HCT116 (cell line): Measurements from ENCODE around the gene PARVG. TPM values are rescaled to one million over a fixed set of nuclear protein-coding genes. Genes with fewer than 3 reads are reported as not detected.

Experiments
- ATAC-seq: fragments of 200-7000 bp; cut with Tn5 transposase; 2 replicates; pipeline ENCODE4 v1.9.1; 2020; ENCODE audit warnings: mild to moderate bottlenecking, moderate library complexity
- BruUV-seq: library from RNA; stranded (reverse); fragments of 400-500 nt; replicated peaks from 2 replicates; lab custom pipeline; 2021; lab: Mats Ljungman, UMichigan
- CTCF ChIA-PET: fragments of 300-600 bp; sonication (Branson Sonifier 250); formaldehyde crosslinking; loops from one replicate; lab custom pipeline; 2021; ENCODE audit warnings: antibody characterized with exemption; lab: Charles Lee
- POLR2A ChIA-PET: fragments of 300-600, 350-600 bp; sonication (Branson Sonifier 250); formaldehyde crosslinking; loops from one replicate; lab custom pipeline; 2021; ENCODE audit warnings: antibody characterized with exemption; lab: Charles Lee
- RAD21 ChIA-PET, 2 experiments: fragments of 300-600 bp; sonication (Branson Sonifier 250); formaldehyde crosslinking; loops; one replicate each; lab custom pipeline; 2023; ENCODE audit warnings: low total read pairs in 2 of 2; ENCODE audit not compliant: uncharacterized antibody in 2 of 2, unreplicated experiment in 2 of 2, low non-redundant PET in 1 of 2; lab: Charles Lee
- DNase-seq: peaks from one replicate; pipeline ENCODE4 v3.0.0-alpha.2; 2010; ENCODE audit warnings: low read depth, low spot score
- H2AFZ ChIP-seq: fragments of 200-600 bp; shearing (Covaris generic), sonication (generic); 2 replicates; pipeline ENCODE4 v1.6.1; 2017; ENCODE audit warnings: low read depth, mixed run types, mixed read lengths, antibody characterized with exemption, low read length; ENCODE audit not compliant: poor library complexity, severe bottlenecking
- H3K27ac ChIP-seq: 2 replicates; pipeline ENCODE4 v1.5.1; 2012; ENCODE audit warnings: low read depth, low read length
- H3K27me3 ChIP-seq: fragments of 200-600 bp; sonication (generic); 2 replicates; pipeline ENCODE4 v1.6.1; 2016; ENCODE audit warnings: mixed run types, low read length, mixed read lengths; ENCODE audit not compliant: insufficient read depth
- H3K36me3 ChIP-seq, 2 experiments: fragments of 200-500 bp in 1 of 2; fragments of 200-600 bp in 1 of 2; sonication (Bioruptor generic) in 1 of 2; sonication (generic) in 1 of 2; 2 replicates each; pipeline versions ENCODE4 v1.5.1 to v1.6.1; 2014 to 2016; ENCODE audit warnings: low read length in 2 of 2, inconsistent platforms in 1 of 2, mixed read lengths in 1 of 2, mixed run types in 1 of 2; ENCODE audit not compliant: insufficient read depth in 2 of 2, control insufficient read depth in 1 of 2
- H3K4me1 ChIP-seq, 2 experiments: fragments of 200-600 bp in 1 of 2; sonication (generic) in 1 of 2; 2 replicates each; pipeline versions ENCODE4 v1.5.1 to v1.6.1; 2012 to 2017; ENCODE audit warnings: low read length in 2 of 2, inconsistent platforms in 1 of 2, mild to moderate bottlenecking in 1 of 2, mixed read lengths in 1 of 2, mixed run types in 1 of 2, moderate library complexity in 1 of 2; ENCODE audit not compliant: insufficient read depth in 2 of 2, control insufficient read depth in 1 of 2
- H3K4me2 ChIP-seq: fragments of 200-600 bp; sonication (generic); 2 replicates; pipeline ENCODE4 v1.6.1; 2017; ENCODE audit warnings: mixed run types, low read length, mixed read lengths
- H3K4me3 ChIP-seq, 2 experiments: fragments of 200-600 bp in 1 of 2; sonication (generic) in 1 of 2; replicated peaks in 1 of 2; 2 replicates each; pipeline ENCODE4 v1.5.1; 2011 to 2016; ENCODE audit warnings: low read length in 2 of 2, control low read depth in 1 of 2, low read depth in 1 of 2, mild to moderate bottlenecking in 1 of 2, mixed read lengths in 1 of 2, mixed run types in 1 of 2
- H3K79me2 ChIP-seq: fragments of 200-600 bp; sonication (generic); 2 replicates; pipeline ENCODE4 v1.6.1; 2017; ENCODE audit warnings: mild to moderate bottlenecking, mixed run types, low read length, moderate library complexity, mixed read lengths; ENCODE audit not compliant: insufficient read depth
- H3K9ac ChIP-seq: fragments of 200-600 bp; sonication (generic); 2 replicates; pipeline ENCODE4 v1.6.1; 2016; ENCODE audit warnings: low read length, mixed read lengths
- H3K9me2 ChIP-seq: fragments of 200-600 bp; sonication (generic), shearing (Covaris generic); 2 replicates; pipeline ENCODE4 v1.6.1; 2017; ENCODE audit warnings: mixed run types, mild to moderate bottlenecking, moderate library complexity; ENCODE audit not compliant: insufficient read depth
- H3K9me3 ChIP-seq, 2 experiments: fragments of 200-500 bp in 1 of 2; fragments of 200-600 bp in 1 of 2; sonication (Bioruptor generic) in 1 of 2; sonication (generic) in 1 of 2; 2 replicates each; pipeline ENCODE4 v1.6.1; 2014 to 2017; ENCODE audit warnings: low read length in 2 of 2, mixed read lengths in 2 of 2, inconsistent platforms in 1 of 2, low read depth in 1 of 2, mild to moderate bottlenecking in 1 of 2, mixed run types in 1 of 2, moderate library complexity in 1 of 2; ENCODE audit not compliant: control insufficient read depth in 1 of 2, insufficient read depth in 1 of 2
- H4K20me1 ChIP-seq: fragments of 200-600 bp; sonication (generic), shearing (Covaris generic); 2 replicates; pipeline ENCODE4 v1.6.1; 2017; ENCODE audit warnings: mixed run types, mild to moderate bottlenecking, moderate library complexity; ENCODE audit not compliant: insufficient read depth
- EGR1 ChIP-seq: IDR thresholded peaks from 2 replicates; pipeline ENCODE4 v1.6.1; 2012; ENCODE audit warnings: low read depth
- EZH2 ChIP-seq: fragments of 200-600 bp; sonication (generic); IDR thresholded peaks from 2 replicates; pipeline ENCODE4 v1.6.1; 2017; ENCODE audit warnings: antibody characterized with exemption, mixed run types
- EZH2phosphoT487 ChIP-seq: fragments of 200-600 bp; IDR thresholded peaks from 2 replicates; pipeline ENCODE4 v1.6.1; 2018; ENCODE audit warnings: antibody characterized with exemption, borderline replicate concordance
- RAD21 ChIP-seq: IDR thresholded peaks from 2 replicates; pipeline ENCODE4 v1.6.1; 2012; ENCODE audit warnings: low read depth, mild to moderate bottlenecking
- REST ChIP-seq: IDR thresholded peaks from 2 replicates; pipeline ENCODE4 v1.6.1; 2012; ENCODE audit warnings: low read depth
- SRF ChIP-seq: IDR thresholded peaks from 2 replicates; pipeline ENCODE4 v1.6.1; 2012; ENCODE audit warnings: low read depth
- ZNF274 ChIP-seq: fragments of 200-500 bp; sonication (Bioruptor generic); IDR thresholded peaks from 2 replicates; pipeline ENCODE4 v1.6.1; 2014; ENCODE audit warnings: mild to moderate bottlenecking, low read depth, low read length, inconsistent platforms
- intact Hi-C: fragments of 100-400 bp; cut with micrococcal nuclease; formaldehyde crosslinking; loops from 2 replicates; pipeline ENCODE4 v1.10.0; 2022
- total RNA-seq: library from RNA; stranded (reverse); gene quantifications from one replicate; pipeline ENCODE4 v1.2.1, GENCODE V29; 2021; ENCODE audit not compliant: unreplicated experiment

PARVG gene
- total RNA-seq, 1 experiment from 2014 or later: 0.57 TPM

- H3K36me3 ChIP-seq: no peaks in the 10 kb centered on the region
- no peak for ATAC-seq
- RAD21 ChIA-PET: no interaction called here
- POLR2A ChIA-PET: no interaction called here
- CTCF ChIA-PET: no interaction called here
- DNase-seq: no peak
- H3K9me3 ChIP-seq: no peaks in the 10 kb centered on the region
- no peak overlapping the region for H3K27ac ChIP-seq
- H3K27me3 ChIP-seq: peaks cover 4% of the 10 kb centered on the region; the same call in 1 of the 2 replicates
- H3K9ac ChIP-seq: no peak overlapping the region
- no TSS peak for BruUV-seq
- no peak overlapping the region for H3K4me3 ChIP-seq
- H3K4me2 ChIP-seq: no peak overlapping the region
- H4K20me1 ChIP-seq: no peaks in the 10 kb centered on the region
- H3K4me1 ChIP-seq: no peaks in the 10 kb centered on the region
- H3K9me2 ChIP-seq: no peaks in the 10 kb centered on the region
- intact Hi-C loops: no loop called here
- no peaks in the 10 kb centered on the region for H3K79me2 ChIP-seq
- TF ChIP-seq ZNF274 (no peak), EGR1 (no peak), RAD21 (no peak)
- H2AFZ ChIP-seq: no peak overlapping the region
Measured at GRCh38 chr22:44220727-44221680, 40.3 kb downstream of the PARVG start.

- no peaks in the 10 kb centered on the region for H4K20me1 ChIP-seq
- TF ChIP-seq EZH2phosphoT487: no peak
- no peak for TF ChIP-seq EZH2
- no peak for TF ChIP-seq REST
- no peak for TF ChIP-seq SRF
- ChIA-PET POLR2A (no interaction called here), RAD21 (interaction anchor here in 1 of 2 experiments (0.6 kb wide), 1 partner anchor 85 kb away, joined by 6 read pairs; no protein-coding TSS in a partner anchor), CTCF (no interaction called here)
- DNase-seq: no peak
- H3K4me2 ChIP-seq: no peak overlapping the region
- no peaks in the 10 kb centered on the region for H3K36me3 ChIP-seq
- no peak overlapping the region for H3K27ac ChIP-seq
- H3K4me3 ChIP-seq: no peak overlapping the region
- no peaks in the 10 kb centered on the region for H3K9me3 ChIP-seq
- H2AFZ ChIP-seq: no peak overlapping the region
- H3K4me1 ChIP-seq: no peaks in the 10 kb centered on the region
- H3K27me3 ChIP-seq: peaks cover 4% of the 10 kb centered on the region; the same call in 1 of the 2 replicates
- no peaks in the 10 kb centered on the region for H3K79me2 ChIP-seq
- H3K9ac ChIP-seq: no peak overlapping the region
- BruUV-seq: no TSS peak
- H3K9me2 ChIP-seq: no peaks in the 10 kb centered on the region
- intact Hi-C loops: no loop called here
- no peak for ATAC-seq
Measured at GRCh38 chr22:44221710-44222475, 41.2 kb downstream of the PARVG start.
